ENCODE measurements around the gene DUXA.
"Not testable (repeated sequence)": the region's sequence is repeated elsewhere in the genome, so short reads cannot be mapped to it uniquely, and the experiment has no call there.

The DUXA gene

DNA sequence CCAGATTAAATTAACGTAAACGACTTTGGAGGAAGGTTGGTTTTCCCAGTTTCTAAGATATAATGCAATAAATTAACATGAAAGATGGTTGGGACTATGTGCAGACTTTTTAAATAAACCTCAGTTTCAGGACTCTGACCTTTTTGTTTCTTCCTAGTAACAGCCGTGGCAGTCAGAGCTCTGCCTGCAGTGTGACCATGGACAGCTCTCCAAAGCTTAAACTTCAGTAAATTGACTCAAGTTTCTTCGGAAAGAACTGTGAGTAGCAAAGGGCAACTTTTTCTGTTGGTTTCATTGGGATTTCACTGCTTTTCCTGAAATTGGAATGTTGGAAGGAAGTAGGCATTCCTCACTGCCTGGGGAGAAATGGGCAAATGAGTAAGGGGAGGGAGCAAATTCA, 43.4 kb downstream of the DUXA start:
- no peak for DNase-seq (ENCODE audit: low spot score)
- TF ChIP-seq, protein P1, sequence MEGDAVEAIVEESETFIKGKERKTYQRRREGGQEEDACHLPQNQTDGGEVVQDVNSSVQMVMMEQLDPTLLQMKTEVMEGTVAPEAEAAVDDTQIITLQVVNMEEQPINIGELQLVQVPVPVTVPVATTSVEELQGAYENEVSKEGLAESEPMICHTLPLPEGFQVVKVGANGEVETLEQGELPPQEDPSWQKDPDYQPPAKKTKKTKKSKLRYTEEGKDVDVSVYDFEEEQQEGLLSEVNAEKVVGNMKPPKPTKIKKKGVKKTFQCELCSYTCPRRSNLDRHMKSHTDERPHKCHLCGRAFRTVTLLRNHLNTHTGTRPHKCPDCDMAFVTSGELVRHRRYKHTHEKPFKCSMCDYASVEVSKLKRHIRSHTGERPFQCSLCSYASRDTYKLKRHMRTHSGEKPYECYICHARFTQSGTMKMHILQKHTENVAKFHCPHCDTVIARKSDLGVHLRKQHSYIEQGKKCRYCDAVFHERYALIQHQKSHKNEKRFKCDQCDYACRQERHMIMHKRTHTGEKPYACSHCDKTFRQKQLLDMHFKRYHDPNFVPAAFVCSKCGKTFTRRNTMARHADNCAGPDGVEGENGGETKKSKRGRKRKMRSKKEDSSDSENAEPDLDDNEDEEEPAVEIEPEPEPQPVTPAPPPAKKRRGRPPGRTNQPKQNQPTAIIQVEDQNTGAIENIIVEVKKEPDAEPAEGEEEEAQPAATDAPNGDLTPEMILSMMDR (IDR thresholded peaks at IDR 0.05; ENCODE audit: extremely low read depth, missing control alignments): no peak

DNA sequence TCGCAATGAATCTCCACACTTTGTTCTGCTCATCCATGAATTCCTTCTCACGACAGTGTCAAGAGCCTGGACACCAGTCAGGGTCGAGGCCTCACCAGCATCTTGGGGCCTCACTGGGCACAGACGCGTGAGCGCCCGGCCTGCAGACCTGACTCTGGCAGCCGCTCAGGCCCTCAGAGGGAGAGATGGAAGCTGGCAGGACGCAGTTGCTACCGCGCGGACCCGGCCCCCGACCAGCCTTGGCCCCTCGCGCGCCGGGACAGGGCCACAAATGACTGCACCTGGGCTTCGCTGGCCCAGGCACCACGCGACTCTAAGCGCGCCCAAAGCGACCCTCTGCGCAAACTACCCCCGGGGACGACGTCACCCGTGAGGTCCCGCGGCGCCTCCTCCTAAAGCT, 48.4 kb downstream of the DUXA start:
- TF ChIP-seq, protein P1 (IDR thresholded peaks at IDR 0.05; ENCODE audit: extremely low read depth, missing control alignments): no peak
- DNase-seq (ENCODE audit: low spot score): no peak

DNA sequence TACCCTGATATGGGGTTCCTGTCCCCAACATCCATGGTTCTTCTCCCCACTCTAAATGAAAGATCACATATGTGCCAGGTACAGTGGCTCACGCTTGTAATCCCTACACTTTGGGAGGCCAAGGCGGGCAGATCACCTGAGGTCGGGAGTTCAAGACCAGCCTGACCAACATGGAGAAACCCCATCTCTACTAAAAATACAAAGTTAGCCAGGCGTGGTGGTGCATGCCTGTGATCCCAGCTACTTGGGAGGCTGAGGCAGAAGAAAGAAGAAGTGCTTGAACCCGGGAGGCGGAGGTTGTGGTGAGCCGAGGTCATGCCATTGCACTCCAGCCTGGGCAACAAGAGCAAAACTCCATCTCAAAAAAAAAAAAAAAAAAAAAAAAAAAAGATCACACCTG, 53.8 kb downstream of the DUXA start:
- not testable (repeated sequence) for DNase-seq (ENCODE audit: low spot score)

DNA sequence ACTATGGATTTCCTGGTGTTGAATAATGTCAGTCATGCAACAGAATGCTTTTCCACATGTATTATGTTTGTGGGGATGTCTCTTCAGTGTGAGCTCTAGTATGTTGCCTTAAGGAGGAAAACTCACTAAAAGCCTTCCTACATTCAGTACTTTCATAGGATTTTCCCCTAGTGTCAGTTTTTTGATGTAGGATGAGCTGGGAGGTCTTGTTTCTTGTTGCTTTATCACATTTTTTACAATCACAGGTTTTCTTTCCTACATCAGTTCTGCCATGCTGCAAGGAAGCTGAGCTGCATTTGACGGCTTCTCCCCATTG, 56.0 kb downstream of the DUXA start:
- DNase-seq (ENCODE audit: low spot score): no peak
- TF ChIP-seq, protein P1 (IDR thresholded peaks at IDR 0.05; ENCODE audit: extremely low read depth, missing control alignments): no peak

DNA sequence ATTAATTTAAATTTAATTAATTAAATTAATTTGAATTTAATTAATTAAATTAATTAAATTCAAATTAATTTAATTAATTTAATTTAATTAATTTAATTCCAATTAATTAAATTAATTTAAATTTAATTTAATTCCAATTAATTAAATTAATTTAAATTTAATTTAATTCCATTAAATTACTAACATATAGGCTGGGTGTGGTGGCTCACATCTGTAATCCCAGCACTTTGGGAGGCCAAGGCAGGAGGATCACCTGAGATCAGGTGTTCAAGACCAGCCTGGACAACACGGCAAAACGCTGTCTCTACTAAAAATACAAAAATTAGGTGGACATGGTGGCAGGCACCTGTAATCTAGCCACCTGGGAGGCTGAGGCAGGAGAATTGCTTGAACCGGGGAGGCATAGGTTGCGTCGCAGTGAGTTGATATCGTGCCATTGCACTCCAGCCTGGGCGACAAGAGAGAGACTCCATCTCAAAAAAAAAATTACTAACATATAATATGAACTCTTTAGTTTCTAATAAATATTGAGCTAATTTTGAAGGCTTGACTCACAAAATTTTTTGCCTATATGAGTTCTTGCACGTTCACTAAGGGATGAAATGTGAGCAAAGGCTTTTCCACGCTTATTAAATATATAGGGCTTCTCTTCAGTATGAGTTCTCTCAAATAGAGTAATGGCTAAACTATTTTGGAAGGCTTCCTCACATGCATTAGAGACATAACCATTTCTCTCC, 56.5 kb downstream of the DUXA start:
- DNase-seq (ENCODE audit: low spot score): no peak
- TF ChIP-seq, protein P1 (IDR thresholded peaks at IDR 0.05; ENCODE audit: extremely low read depth, missing control alignments): no peak

DNA sequence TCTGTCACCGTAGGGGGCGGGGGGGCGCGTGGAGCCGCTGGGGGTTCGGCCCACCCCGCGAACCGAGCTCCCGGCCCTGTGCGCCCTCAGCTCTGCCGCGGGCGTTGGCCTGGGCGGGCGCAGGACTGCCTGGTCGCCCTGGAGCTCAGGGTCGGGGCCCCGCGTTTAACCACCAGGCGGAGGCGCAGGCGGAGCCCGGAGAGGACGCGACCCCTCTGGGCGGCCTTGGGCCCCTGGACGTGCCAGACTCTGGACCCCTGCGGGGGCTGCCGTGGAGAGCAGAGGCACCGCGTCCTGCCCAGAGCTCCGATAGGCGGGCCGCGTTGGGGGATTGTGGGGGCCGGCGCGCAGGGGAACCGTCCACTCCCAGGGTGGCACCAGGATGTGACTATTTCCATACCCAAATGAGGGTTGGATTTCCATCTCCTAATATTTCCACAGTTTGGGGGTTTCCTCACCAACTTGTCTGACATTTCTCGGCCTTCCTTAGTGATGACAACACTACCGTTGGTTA, 60.5 kb downstream of the DUXA start:
- TF ChIP-seq, protein P1 (IDR thresholded peaks at IDR 0.05; ENCODE audit: extremely low read depth, missing control alignments): no peak

DNA sequence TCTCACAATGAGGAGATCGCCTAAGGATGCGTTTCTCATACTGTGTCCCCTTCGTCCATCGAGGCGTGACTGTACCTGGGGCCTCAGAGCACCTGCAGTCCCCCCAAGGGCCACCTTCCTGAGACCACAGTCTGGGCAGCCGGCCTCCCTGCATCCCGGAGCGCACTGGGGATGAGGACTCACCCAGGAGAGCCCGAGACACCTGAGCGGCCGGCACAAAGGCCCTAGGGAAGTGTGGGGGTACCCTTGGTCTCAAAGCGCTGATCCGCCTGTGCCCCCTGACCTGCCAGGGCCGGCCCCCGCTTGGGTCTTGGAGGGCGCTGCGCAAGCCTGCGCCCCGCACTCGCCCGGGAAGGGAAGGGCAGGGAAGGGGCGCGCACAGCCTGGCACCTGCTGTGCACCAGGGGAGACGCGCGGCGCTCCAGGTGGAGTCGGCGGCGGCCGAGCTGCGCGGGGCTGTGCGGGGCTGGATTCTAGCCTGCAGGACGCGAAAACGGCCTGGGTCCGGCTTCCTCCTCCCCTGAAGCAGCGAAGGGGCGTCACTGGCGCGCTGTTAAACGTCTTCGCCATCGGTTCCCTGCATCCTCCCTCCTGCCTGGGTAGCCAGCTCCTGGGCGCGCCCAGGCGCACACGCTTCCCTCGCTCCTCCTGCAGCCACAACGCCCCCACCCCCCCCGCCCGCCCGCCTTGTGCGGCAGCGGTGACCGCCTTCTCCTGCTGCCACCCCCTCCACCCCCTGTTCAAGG, 61.1 kb downstream of the DUXA start:
- TF ChIP-seq, protein P1 (IDR thresholded peaks at IDR 0.05; ENCODE audit: extremely low read depth, missing control alignments): no peak
- no peak for DNase-seq (ENCODE audit: low spot score)

More for the DNA sequence above, 60.5 kb downstream of the DUXA start:
- no peak for DNase-seq (ENCODE audit: low spot score)
